ENCODE data around the gene B3GNT3.

B3GNT3 gene

GRCh38 chr19:17836530-17836929 lies 41.6 kb downstream of the B3GNT3 start:
- DNase-seq: no peak

- DNase-seq: no peak
Observed at GRCh38 chr19:17837972-17838371, 43.0 kb downstream of the B3GNT3 start.

- DNase-seq: no peak
Observed at GRCh38 chr19:17840019-17840418, 45.1 kb downstream of the B3GNT3 start.

- no peak for DNase-seq
Observed at GRCh38 chr19:17841371-17841809, 46.5 kb downstream of the B3GNT3 start.

- no peak for DNase-seq
Observed at GRCh38 chr19:17841810-17842662, 47.1 kb downstream of the B3GNT3 start.

- no peak for DNase-seq
Observed at GRCh38 chr19:17842663-17843291, 47.8 kb downstream of the B3GNT3 start.

GRCh38 chr19:17843292-17843827 lies 48.4 kb downstream of the B3GNT3 start:
- DNase-seq: no peak

GRCh38 chr19:17843908-17844490 lies 49.1 kb downstream of the B3GNT3 start:
- DNase-seq: no peak

- DNase-seq: no peak
Observed at GRCh38 chr19:17846146-17846545, 51.2 kb downstream of the B3GNT3 start.

GRCh38 chr19:17847538-17848366 lies 52.8 kb downstream of the B3GNT3 start, which contains the start of gene JAK3:
TSS of gene JAK3 (minus strand) at chr19:17847982. CDS start at chr19:17844417, 3,565 bp downstream.
- DNase-seq: peak; percentile 71 to 74

GRCh38 chr19:17848595-17849292 lies 53.8 kb downstream of the B3GNT3 start:
- no peak for DNase-seq

GRCh38 chr19:17854061-17854460 lies 59.1 kb downstream of the B3GNT3 start:
- no peak for DNase-seq

GRCh38 chr19:17855280-17856152 lies 60.6 kb downstream of the B3GNT3 start:
- DNase-seq: peak; percentile 61 to 69

- peak; percentile 99 for DNase-seq
Observed at GRCh38 chr19:17859533-17860330, 64.8 kb downstream of the B3GNT3 start, which contains the start of gene RPL18A. TSS of gene RPL18A (plus strand) at chr19:17859910. CDS start at chr19:17859957, 47 bp downstream.

- no peak for DNase-seq
Observed at GRCh38 chr19:17860331-17860992, 65.5 kb downstream of the B3GNT3 start.

GRCh38 chr19:17860993-17861360 lies 66.0 kb downstream of the B3GNT3 start:
- no peak for DNase-seq

GRCh38 chr19:17861542-17862402 lies 66.8 kb downstream of the B3GNT3 start:
- no peak for DNase-seq
